SH-SY5Y (cell line): ENCODE data around the gene NXNL2.

Source experiments
- GATA2 ChIP-seq: IDR thresholded peaks from 2 replicates; pipeline ENCODE4 v1.6.1; 2011; ENCODE audit warnings: mild to moderate bottlenecking, low read depth, low read length
- GATA3 ChIP-seq: IDR thresholded peaks from 2 replicates; pipeline ENCODE4 v1.6.1; 2011; ENCODE audit warnings: low read depth, mild to moderate bottlenecking, low read length, moderate library complexity

DNA sequence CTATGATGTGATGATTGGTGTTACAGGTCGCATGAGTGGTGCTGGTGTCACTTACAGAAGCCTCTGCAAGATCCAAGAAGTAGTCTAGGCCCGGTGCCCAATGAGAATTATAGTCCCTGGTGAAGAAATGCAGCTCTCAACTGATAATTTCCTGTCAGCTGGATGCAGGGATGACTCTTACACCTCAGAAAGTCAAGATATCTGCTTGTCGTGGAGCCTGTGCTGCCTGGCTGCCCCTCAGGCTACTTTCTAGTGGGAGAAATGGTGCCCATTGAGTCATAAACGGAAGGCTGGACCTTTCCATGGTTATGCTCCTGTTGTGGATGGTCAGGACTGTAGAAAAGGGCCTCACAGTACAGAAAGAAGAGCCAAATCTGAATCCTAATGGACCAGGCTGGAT is 46.8 kb upstream of the NXNL2 start:
- no peak for TF ChIP-seq GATA2
- TF ChIP-seq GATA3: no peak
